Measurements from ENCODE around the gene RFT1. TPM values are rescaled to one million over a fixed set of nuclear protein-coding genes. Genes with fewer than 3 reads are reported as not detected.

Gene RFT1
- total and polyA plus RNA-seq, 2 of the 13 experiments (the other 11 are each of a cell fraction or from before 2014, with no cell fraction given) = 23.2 to 37.0 TPM

- H3K27ac ChIP-seq (ENCODE audit: extremely low read length, insufficient read depth, low read length) = no peak overlapping the region
- no peak overlapping the region for H2AFZ ChIP-seq (ENCODE audit: low read length)
- POLR2A ChIA-PET = no interaction called here
- in situ Hi-C loops (cut with HindIII; ENCODE audit: extremely low pct_ligation_motif_present, low pct_unique_long_range_greater_than_20kb) = no loop called here
- no peaks in the 10 kb centered on the region for H3K9me3 ChIP-seq (ENCODE audit: low read length)
- peaks cover 77% of the 10 kb centered on the region for H3K4me1 ChIP-seq (ENCODE audit: insufficient read depth, low read length)
- peaks cover 0 to 40% of the 10 kb centered on the region in 2 experiments; a peak in 3 of 5 replicates for H3K27me3 ChIP-seq (ENCODE audit: control insufficient read depth in 1 of 2, insufficient read depth in 2 of 2, low read length in 2 of 2)
- BruUV-seq (replicated peaks) = no TSS peak
- no peak overlapping the region for H3K9ac ChIP-seq (ENCODE audit: insufficient read depth, low read depth, low read length)
- no peak overlapping the region for H3K4me3 ChIP-seq (replicated peaks in 1 of 3; ENCODE audit: insufficient read depth in 1 of 3, low read depth in 2 of 3, low read length in 3 of 3)
- H3K79me2 ChIP-seq (ENCODE audit: insufficient read depth, low read length) = no peaks in the 10 kb centered on the region
- FAIRE-seq (no peak), DNase-seq (ENCODE audit: low spot score) (no peak), ATAC-seq (no peak)
- H3K36me3 ChIP-seq (replicated peaks in 1 of 2; ENCODE audit: control insufficient read depth in 1 of 2, insufficient read depth in 2 of 2, low read length in 2 of 2) = no peaks in the 10 kb centered on the region
- no peak overlapping the region for H3K4me2 ChIP-seq (ENCODE audit: low read depth, low read length)
- CTCF ChIA-PET (ENCODE audit: low intra/inter-chr PET ratio, low total read pairs) = no interaction called here
- WGBS (ENCODE audit: low lambda C conversion rate) = 20% methylated on average over 6 of the region's 6 CpGs
- no peaks in the 10 kb centered on the region for H4K20me1 ChIP-seq (ENCODE audit: insufficient read depth, low read length)
- intact Hi-C loops (cut with micrococcal nuclease; ENCODE audit: unreplicated experiment) = no loop called here
- no peak for TF ChIP-seq EED (CRISPR knock-in tag; IDR thresholded peaks at IDR 0.05)
- no peak for TF ChIP-seq ZFYVE20 (CRISPR knock-in tag; IDR thresholded peaks at IDR 0.05; ENCODE audit: borderline replicate concordance, low read depth)
- TF ChIP-seq SCMH1 (CRISPR knock-in tag; IDR thresholded peaks at IDR 0.05; ENCODE audit: borderline replicate concordance) = no peak
- no peak for TF ChIP-seq ZNF616 (CRISPR knock-in tag; IDR thresholded peaks at IDR 0.05; ENCODE audit: low read depth)
- no peak for TF ChIP-seq GABPB1 (CRISPR knock-in tag; IDR thresholded peaks at IDR 0.05)
- TF ChIP-seq ZNF503 (CRISPR knock-in tag; IDR thresholded peaks at IDR 0.05) = no peak
- no peak for TF ChIP-seq ELF3 (CRISPR knock-in tag; IDR thresholded peaks at IDR 0.05)
- TF ChIP-seq GLI4 (CRISPR knock-in tag; IDR thresholded peaks at IDR 0.05; ENCODE audit: borderline replicate concordance) = no peak
- TF ChIP-seq DNMT1 (CRISPR knock-in tag; IDR thresholded peaks at IDR 0.05) = no peak
- TF ChIP-seq, protein P1, sequence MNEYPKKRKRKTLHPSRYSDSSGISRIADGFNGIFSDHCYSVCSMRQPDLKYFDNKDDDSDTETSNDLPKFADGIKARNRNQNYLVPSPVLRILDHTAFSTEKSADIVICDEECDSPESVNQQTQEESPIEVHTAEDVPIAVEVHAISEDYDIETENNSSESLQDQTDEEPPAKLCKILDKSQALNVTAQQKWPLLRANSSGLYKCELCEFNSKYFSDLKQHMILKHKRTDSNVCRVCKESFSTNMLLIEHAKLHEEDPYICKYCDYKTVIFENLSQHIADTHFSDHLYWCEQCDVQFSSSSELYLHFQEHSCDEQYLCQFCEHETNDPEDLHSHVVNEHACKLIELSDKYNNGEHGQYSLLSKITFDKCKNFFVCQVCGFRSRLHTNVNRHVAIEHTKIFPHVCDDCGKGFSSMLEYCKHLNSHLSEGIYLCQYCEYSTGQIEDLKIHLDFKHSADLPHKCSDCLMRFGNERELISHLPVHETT (CRISPR knock-in tag; conservative IDR thresholded peaks at IDR 0.05) = no peak
- TF ChIP-seq, protein P2, sequence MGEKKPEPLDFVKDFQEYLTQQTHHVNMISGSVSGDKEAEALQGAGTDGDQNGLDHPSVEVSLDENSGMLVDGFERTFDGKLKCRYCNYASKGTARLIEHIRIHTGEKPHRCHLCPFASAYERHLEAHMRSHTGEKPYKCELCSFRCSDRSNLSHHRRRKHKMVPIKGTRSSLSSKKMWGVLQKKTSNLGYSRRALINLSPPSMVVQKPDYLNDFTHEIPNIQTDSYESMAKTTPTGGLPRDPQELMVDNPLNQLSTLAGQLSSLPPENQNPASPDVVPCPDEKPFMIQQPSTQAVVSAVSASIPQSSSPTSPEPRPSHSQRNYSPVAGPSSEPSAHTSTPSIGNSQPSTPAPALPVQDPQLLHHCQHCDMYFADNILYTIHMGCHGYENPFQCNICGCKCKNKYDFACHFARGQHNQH (CRISPR knock-in tag; IDR thresholded peaks at IDR 0.05) = no peak
- TF ChIP-seq U2AF1 (optimal IDR thresholded peaks at IDR 0.05; ENCODE audit: low read depth, low read length) = no peak
- TF ChIP-seq IKZF1 (IDR thresholded peaks at IDR 0.05) = no peak
- TF ChIP-seq ZNF788 (CRISPR knock-in tag; IDR thresholded peaks at IDR 0.05; ENCODE audit: borderline replicate concordance) = no peak
Observed at GRCh38 chr3:53153980-53154379, 23.7 kb upstream of the RFT1 start.
